Right atrium auricular region (tissue), 2 donors: ENCODE measurements around the gene COTL1. TPM values are rescaled to one million over a fixed set of nuclear protein-coding genes. Genes with fewer than 3 reads are reported as not detected.

Source experiments
- DNase-seq: peaks from one replicate; pipeline ENCODE4 v3.0.0-alpha.2; 2019; ENCODE audit warnings: low spot score
- H3K27ac ChIP-seq, 2 donors: fragments of 200-600 bp; sonication (generic); 1 replicate in 1 of 2; 2 replicates in 1 of 2; pipeline ENCODE4 v1.5.1; 2016 to 2019
- H3K27me3 ChIP-seq, 2 donors: fragments of 200-600 bp; sonication (generic); one replicate each; pipeline versions ENCODE4 v1.5.1 to v1.6.0; 2017 to 2019
- H3K36me3 ChIP-seq: fragments of 200-600 bp; sonication (generic); one replicate; pipeline ENCODE4 v1.5.1; 2016
- H3K4me1 ChIP-seq, 2 donors: fragments of 200-600 bp; sonication (generic); one replicate each; pipeline versions ENCODE4 v1.5.1 to v1.6.0; 2017 to 2019
- H3K4me3 ChIP-seq, 2 donors: fragments of 200-600 bp; sonication (generic); 1 replicate in 1 of 2; 2 replicates in 1 of 2; pipeline ENCODE4 v1.5.1; 2017 to 2019; ENCODE audit warnings: mild to moderate bottlenecking in 1 of 2, moderate library complexity in 1 of 2
- H3K9me3 ChIP-seq, 2 donors: fragments of 200-600 bp; sonication (generic); one replicate each; pipeline ENCODE4 v1.5.1; 2019
- total RNA-seq, 2 donors: library from RNA; depleted of rRNA; stranded (reverse); fragments of >200 nt; gene quantifications; one replicate each; pipeline ENCODE4 v1.1.0, GENCODE V29; 2016
- TF ChIP-seq, protein P1 (sequence below), 2 donors: fragments of 200-600 bp; sonication (generic); IDR thresholded peaks; one replicate each; pipeline ENCODE4 v1.5.1; 2019; ENCODE audit warnings: antibody characterized with exemption in 2 of 2

Gene COTL1
- total RNA-seq, 2 donors from 2014 or later = 8.0 to 27.1 TPM

DNA sequence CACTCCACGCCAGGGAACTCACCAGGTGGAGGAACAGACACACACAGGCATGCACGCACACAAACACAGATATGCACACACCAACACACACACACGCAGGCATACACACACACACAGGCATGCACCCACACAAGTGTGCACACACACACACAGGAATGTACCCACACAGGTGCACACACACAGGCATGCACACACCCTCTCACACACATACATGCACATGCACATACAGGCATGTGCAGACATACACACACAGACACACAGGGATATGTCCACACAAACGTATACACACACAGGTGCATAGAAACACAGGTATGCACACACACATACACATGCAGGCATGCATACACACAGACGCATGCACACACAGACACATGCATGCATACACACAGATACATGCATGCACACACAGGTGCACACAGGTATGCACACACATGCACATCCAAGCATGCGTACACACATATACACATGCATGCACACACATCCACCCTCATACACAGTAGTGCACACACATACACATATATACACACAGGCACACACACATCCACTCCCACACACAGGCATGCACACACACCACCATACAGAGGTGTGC is 39.2 kb downstream of the COTL1 start:
- DNase-seq = no peak
- TF ChIP-seq, protein P1, sequence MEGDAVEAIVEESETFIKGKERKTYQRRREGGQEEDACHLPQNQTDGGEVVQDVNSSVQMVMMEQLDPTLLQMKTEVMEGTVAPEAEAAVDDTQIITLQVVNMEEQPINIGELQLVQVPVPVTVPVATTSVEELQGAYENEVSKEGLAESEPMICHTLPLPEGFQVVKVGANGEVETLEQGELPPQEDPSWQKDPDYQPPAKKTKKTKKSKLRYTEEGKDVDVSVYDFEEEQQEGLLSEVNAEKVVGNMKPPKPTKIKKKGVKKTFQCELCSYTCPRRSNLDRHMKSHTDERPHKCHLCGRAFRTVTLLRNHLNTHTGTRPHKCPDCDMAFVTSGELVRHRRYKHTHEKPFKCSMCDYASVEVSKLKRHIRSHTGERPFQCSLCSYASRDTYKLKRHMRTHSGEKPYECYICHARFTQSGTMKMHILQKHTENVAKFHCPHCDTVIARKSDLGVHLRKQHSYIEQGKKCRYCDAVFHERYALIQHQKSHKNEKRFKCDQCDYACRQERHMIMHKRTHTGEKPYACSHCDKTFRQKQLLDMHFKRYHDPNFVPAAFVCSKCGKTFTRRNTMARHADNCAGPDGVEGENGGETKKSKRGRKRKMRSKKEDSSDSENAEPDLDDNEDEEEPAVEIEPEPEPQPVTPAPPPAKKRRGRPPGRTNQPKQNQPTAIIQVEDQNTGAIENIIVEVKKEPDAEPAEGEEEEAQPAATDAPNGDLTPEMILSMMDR (IDR thresholded peaks at IDR 0.05) = no peak
- no peak overlapping the region for H3K4me3 ChIP-seq

DNA sequence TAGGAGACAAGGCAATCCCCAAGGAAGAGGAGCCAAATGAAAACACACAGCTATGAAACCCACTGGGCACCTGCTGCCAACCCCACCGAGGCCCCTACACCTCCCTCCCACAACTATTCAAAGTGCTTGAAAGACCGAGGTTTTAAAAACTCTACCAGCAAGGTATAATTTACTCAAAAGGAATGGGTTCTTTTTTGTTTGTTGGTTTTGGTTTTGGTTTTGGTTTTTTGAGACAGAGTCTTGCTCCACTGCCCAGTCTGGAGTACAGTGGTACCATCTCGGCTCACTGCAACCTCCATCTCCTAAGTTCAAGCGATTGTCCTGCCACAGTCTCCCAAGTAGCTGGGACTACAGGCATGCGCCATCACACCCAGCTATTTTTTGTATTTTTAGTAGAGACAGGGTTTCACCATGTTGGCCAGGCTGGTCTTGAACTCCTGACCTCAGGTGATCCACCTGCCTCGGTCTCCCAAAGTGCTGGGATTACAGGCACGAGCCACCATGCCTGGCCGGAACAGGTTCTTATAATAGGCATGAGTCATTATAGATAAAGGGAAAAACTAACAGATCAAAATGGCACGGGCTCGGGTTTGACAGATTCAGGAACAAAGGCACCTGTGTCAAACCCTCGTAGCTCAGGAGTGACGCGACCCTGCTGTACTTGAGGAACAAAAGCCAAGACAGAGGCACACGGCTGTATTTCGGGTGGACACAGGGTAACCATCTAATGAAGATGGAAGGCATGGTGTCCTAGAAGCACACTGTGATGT is 40.7 kb downstream of the COTL1 start:
- H3K27me3 ChIP-seq = no peaks in the 10 kb centered on the region
- no peak for DNase-seq
- TF ChIP-seq, protein P1 (IDR thresholded peaks at IDR 0.05) = no peak
- no peak overlapping the region for H3K4me3 ChIP-seq
- H3K9me3 ChIP-seq = no peaks in the 10 kb centered on the region
- H3K4me1 ChIP-seq = no peaks in the 10 kb centered on the region
- no peaks in the 10 kb centered on the region for H3K36me3 ChIP-seq
- H3K27ac ChIP-seq = no peak overlapping the region

More for the DNA sequence above, 39.2 kb downstream of the COTL1 start:
- Histone ChIP-seq H3K9me3 (no peaks in the 10 kb centered on the region), H3K27me3 (no peaks in the 10 kb centered on the region), H3K36me3 (no peaks in the 10 kb centered on the region), H3K4me1 (no peaks in the 10 kb centered on the region), H3K27ac (no peak overlapping the region)

DNA sequence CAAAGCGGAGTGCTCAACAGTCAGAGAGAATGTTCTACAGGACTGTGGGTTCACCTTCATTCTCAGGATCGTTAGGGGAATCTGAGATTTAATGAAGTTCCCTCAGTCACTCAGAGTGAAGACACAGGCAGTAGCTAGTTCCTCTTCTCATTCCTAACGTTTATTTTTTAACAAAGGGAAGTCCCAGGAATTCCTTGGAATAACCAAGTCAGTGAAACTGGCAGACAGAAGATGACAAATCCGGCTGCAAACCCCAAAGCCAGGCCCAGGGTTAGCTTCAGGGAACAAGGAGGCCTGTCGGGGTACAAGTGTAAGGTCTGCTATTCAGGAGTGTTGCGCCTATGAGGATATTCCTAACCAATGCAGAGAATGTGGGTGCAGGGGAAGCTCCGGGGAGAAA is 42.0 kb downstream of the COTL1 start:
- TF ChIP-seq, protein P1 (IDR thresholded peaks at IDR 0.05) = no peak
- Histone ChIP-seq H3K4me3 (no peak overlapping the region), H3K4me1 (no peaks in the 10 kb centered on the region)

DNA sequence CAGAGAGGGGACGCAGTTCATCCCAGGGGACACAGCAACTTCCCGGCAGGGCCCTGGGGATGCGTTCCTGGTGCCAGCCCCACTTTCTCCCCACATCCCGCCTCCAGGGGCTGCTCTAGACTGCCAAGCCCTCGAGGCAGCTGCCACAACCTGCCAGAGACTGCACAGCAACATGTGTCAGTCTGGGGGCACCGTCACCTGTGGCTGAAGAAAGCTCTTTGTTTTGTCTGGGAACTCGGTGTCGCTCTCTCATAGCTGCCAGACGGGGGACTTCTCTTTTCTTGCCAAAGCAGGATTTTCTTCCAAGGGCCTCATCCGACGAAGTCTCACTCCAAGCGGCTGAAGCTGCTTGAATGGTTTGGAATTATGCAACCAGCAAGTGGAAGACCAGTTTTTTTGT is 43.7 kb downstream of the COTL1 start:
- TF ChIP-seq, protein P1 (IDR thresholded peaks at IDR 0.05) = no peak
- no peak for DNase-seq
- no peak overlapping the region for H3K4me3 ChIP-seq

More for the DNA sequence above, 42.0 kb downstream of the COTL1 start:
- Histone ChIP-seq H3K9me3 (no peaks in the 10 kb centered on the region), H3K27ac (no peak overlapping the region), H3K27me3 (no peaks in the 10 kb centered on the region), H3K36me3 (no peaks in the 10 kb centered on the region)
- DNase-seq = no peak

DNA sequence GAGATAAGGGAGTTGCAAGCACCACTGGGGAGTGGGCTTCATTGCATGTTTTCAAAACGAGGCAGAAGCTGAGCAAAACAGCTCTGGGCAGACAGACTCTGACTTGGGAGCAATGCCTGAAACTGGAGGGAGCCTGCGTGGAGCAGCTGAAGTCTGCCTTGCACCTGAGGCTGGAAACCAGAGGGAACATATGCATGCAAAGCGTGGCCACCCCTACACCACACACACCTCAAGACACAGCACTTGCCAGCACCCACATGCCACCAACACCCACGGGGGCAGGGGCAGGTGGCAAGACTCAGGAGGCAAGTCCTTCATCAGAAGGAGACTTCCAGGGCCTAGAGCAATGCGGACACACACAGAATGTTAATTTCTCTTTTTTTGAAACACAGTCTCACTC is 45.8 kb downstream of the COTL1 start:
- no peaks in the 10 kb centered on the region for H3K36me3 ChIP-seq
- no peaks in the 10 kb centered on the region for H3K27me3 ChIP-seq
- H3K4me3 ChIP-seq = no peak overlapping the region
- H3K9me3 ChIP-seq = peaks cover 0 to 9% of the 10 kb centered on the region in 2 donors
- DNase-seq = no peak
- TF ChIP-seq, protein P1 (IDR thresholded peaks at IDR 0.05) = no peak
- H3K4me1 ChIP-seq = no peaks in the 10 kb centered on the region
- no peak overlapping the region for H3K27ac ChIP-seq

More for the DNA sequence above, 43.7 kb downstream of the COTL1 start:
- Histone ChIP-seq H3K27me3 (no peaks in the 10 kb centered on the region), H3K36me3 (no peaks in the 10 kb centered on the region), H3K9me3 (peaks cover 0 to 9% of the 10 kb centered on the region in 2 donors), H3K27ac (no peak overlapping the region), H3K4me1 (no peaks in the 10 kb centered on the region)
